B cell (primary cell): ENCODE measurements around the gene PRRT1. TPM values are rescaled to one million over a fixed set of nuclear protein-coding genes. Genes with fewer than 3 reads are reported as not detected.

Experiments
- ATAC-seq: fragments of 200-7000 bp; cut with Tn5 transposase; one replicate; pipeline ENCODE4 v1.10.0; 2021; ENCODE audit warnings: low read depth, mild to moderate bottlenecking, moderate number of reproducible peaks, moderate library complexity
- CTCF ChIA-PET: fragments of 350-600 bp; sonication (Branson Sonifier 250); formaldehyde crosslinking; loops from one replicate; lab custom pipeline; 2021; ENCODE audit warnings: antibody characterized with exemption, inconsistent platforms; lab: Charles Lee
- POLR2A ChIA-PET: fragments of 350-600 bp; sonication (Branson Sonifier 250); formaldehyde crosslinking; loops from one replicate; lab custom pipeline; 2021; ENCODE audit warnings: antibody characterized with exemption; lab: Charles Lee
- DNase-seq: peaks from one replicate; pipeline ENCODE4 v3.0.0; 2013
- H2AFZ ChIP-seq: 2 replicates; pipeline ENCODE4 v1.6.1; 2012; ENCODE audit warnings: mild to moderate bottlenecking, low read depth, low read length; ENCODE audit not compliant: insufficient read depth, poor library complexity, severe bottlenecking
- H3K27ac ChIP-seq, 2 donors: 1 replicate in 1 of 2; 2 replicates in 1 of 2; pipeline ENCODE4 v1.5.1; 2012 to 2013; ENCODE audit warnings: low read length in 2 of 2, mild to moderate bottlenecking in 2 of 2, moderate library complexity in 1 of 2
- H3K27me3 ChIP-seq, 4 experiments: fragments of 200-600 bp in 1 of 4; sonication (generic) in 1 of 4; replicated peaks in 1 of 4; 1 replicate in 2 of 4; 2 replicates in 2 of 4; pipeline versions ENCODE4 v1.6.1 to v1.7.0; 2013 to 2016; ENCODE audit warnings: low read length in 3 of 4, mild to moderate bottlenecking in 2 of 4, mixed read lengths in 1 of 4, moderate library complexity in 1 of 4; ENCODE audit not compliant: insufficient read depth in 4 of 4, control insufficient read depth in 3 of 4; ENCODE audit errors: control extremely low read depth in 1 of 4
- H3K36me3 ChIP-seq, 2 experiments: replicated peaks in 1 of 2; 1 replicate in 1 of 2; 2 replicates in 1 of 2; pipeline versions ENCODE4 v1.6.1 to v1.7.1; 2013; ENCODE audit warnings: low read length in 1 of 2; ENCODE audit not compliant: insufficient read depth in 2 of 2, control insufficient read depth in 1 of 2; ENCODE audit errors: control extremely low read depth in 1 of 2, extremely low read depth in 1 of 2
- H3K4me1 ChIP-seq, 2 donors: fragments of 200-600 bp in 1 of 2; sonication (generic) in 1 of 2; 1 replicate in 1 of 2; 2 replicates in 1 of 2; pipeline versions ENCODE4 v1.5.1 to v1.6.1; 2013 to 2017; ENCODE audit warnings: low read length in 2 of 2; ENCODE audit not compliant: control insufficient read depth in 2 of 2, insufficient read depth in 2 of 2
- H3K4me2 ChIP-seq: replicated peaks from 2 replicates; pipeline ENCODE3; 2012; ENCODE audit warnings: mild to moderate bottlenecking, low read depth, low read length; ENCODE audit not compliant: poor library complexity, severe bottlenecking
- H3K4me3 ChIP-seq, 5 experiments: fragments of 200-600 bp in 1 of 5; sonication (generic) in 1 of 5; 1 replicate in 3 of 5; 2 replicates in 2 of 5; pipeline versions ENCODE4 v1.5.1 to v1.7.0; 2011 to 2016; ENCODE audit warnings: low read length in 4 of 5, mild to moderate bottlenecking in 4 of 5, low read depth in 2 of 5, control low read depth in 1 of 5, moderate library complexity in 1 of 5; ENCODE audit not compliant: insufficient read depth in 1 of 5; ENCODE audit errors: control extremely low read depth in 1 of 5, extremely low read depth in 1 of 5
- H3K79me2 ChIP-seq: fragments of 200-600 bp; sonication (generic); one replicate; pipeline ENCODE4 v1.6.0; 2016; ENCODE audit warnings: low read length; ENCODE audit not compliant: control insufficient read depth, insufficient read depth
- H3K9ac ChIP-seq: fragments of 200-600 bp; sonication (generic); 2 replicates; pipeline ENCODE4 v1.6.1; 2017; ENCODE audit warnings: mild to moderate bottlenecking, low read length, moderate library complexity
- H3K9me3 ChIP-seq, 3 donors: one replicate each; pipeline versions ENCODE4 v1.6.1 to v1.7.1; 2013; ENCODE audit warnings: low read length in 2 of 3; ENCODE audit not compliant: control insufficient read depth in 2 of 3, insufficient read depth in 1 of 3; ENCODE audit errors: control extremely low read depth in 1 of 3
- H4K20me1 ChIP-seq: 2 replicates; pipeline ENCODE4 v1.6.0; 2012; ENCODE audit warnings: mild to moderate bottlenecking, low read length; ENCODE audit not compliant: insufficient read depth, control insufficient read depth, poor library complexity, severe bottlenecking
- H3K27ac Mint-ChIP-seq: one replicate; pipeline ENCODE4 v1.8.0; 2021; ENCODE audit warnings: mixed read lengths
- H3K27me3 Mint-ChIP-seq: one replicate; pipeline ENCODE4 v1.8.0; 2021; ENCODE audit warnings: mixed read lengths
- H3K4me1 Mint-ChIP-seq: one replicate; pipeline ENCODE4 v1.8.0; 2021; ENCODE audit warnings: mixed read lengths
- H3K4me3 Mint-ChIP-seq: one replicate; pipeline ENCODE4 v1.8.0; 2021; ENCODE audit warnings: mixed read lengths
- H3K9me3 Mint-ChIP-seq: one replicate; pipeline ENCODE4 v1.8.0; 2022; ENCODE audit warnings: mixed read lengths; ENCODE audit not compliant: insufficient read depth
- EZH2 ChIP-seq: IDR thresholded peaks from 2 replicates; pipeline ENCODE4 v1.6.1; 2012; ENCODE audit warnings: borderline replicate concordance, low read depth, mild to moderate bottlenecking, moderate library complexity, low read length; ENCODE audit not compliant: insufficient read depth, poor library complexity, severe bottlenecking
- WGBS: methylation state at CpG from one replicate; pipeline ENCODE4 v1.1.5; 2013; ENCODE audit warnings: missing lambda C conversion rate; ENCODE audit not compliant: insufficient coverage; 5-methylcytosine and 5-hydroxymethylcytosine counted together
- intact Hi-C: fragments of 100-400 bp; cut with micrococcal nuclease; formaldehyde crosslinking; loops from one replicate; pipeline ENCODE4 v1.10.0; 2022
- polyA plus RNA-seq: library from polyadenylated mRNA; depleted of rRNA; stranded (reverse); fragments of >200 nt; gene quantifications from 2 replicates; pipeline ENCODE4 v1.2.3, GENCODE V29; 2012
- total RNA-seq, 2 donors: library from RNA; stranded (reverse); fragments of 120-200 nt in 1 of 2; gene quantifications; 1 replicate in 1 of 2; 2 replicates in 1 of 2; pipeline versions ENCODE4 v1.2.3 to v1.2.4, GENCODE V29; 2013 to 2022
- TF ChIP-seq, protein P1 (sequence below): fragments of 200-600 bp; IDR thresholded peaks from one replicate; pipeline ENCODE4 v1.8.0; 2022; ENCODE audit warnings: antibody characterized with exemption, mild to moderate bottlenecking

The PRRT1 gene
- total and polyA plus RNA-seq, 2 donors (not counting 1 experiment from before 2014, with no cell fraction given), result not detected

DNA sequence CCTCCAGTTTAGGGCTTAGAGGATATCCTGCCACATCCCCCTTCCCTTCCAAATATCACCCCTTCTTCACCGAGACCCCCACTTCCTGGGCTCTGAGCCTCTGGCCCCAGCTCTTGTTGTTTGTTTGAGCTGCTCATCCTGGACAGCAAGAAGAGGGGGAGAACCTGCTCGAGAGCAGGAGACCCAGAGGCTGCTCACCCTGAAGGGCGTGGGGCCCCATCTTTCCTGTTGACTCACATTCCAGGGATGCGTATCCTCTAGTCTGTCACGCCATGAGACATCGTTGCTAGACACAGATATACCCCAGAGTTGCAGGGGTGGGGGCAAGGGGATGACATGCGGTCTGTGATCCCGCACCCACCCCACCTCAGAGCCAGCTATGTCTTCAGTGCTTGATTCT lies 36.9 kb downstream of the PRRT1 start:
- Histone ChIP-seq H3K36me3 (peaks cover 0 to 47% of the 10 kb centered on the region in 2 experiments), H3K4me3 (no peak overlapping the region), H3K9me3 (no peaks in the 10 kb centered on the region), H3K4me1 (peaks cover 0 to 3% of the 10 kb centered on the region in 2 donors), H4K20me1 (peaks cover 6% of the 10 kb centered on the region), H3K9ac (no peak overlapping the region), H3K27me3 (no peaks in the 10 kb centered on the region), H3K79me2 (no peaks in the 10 kb centered on the region), H2AFZ (no peak overlapping the region), H3K27ac (no peak overlapping the region), H3K4me2 (no peak overlapping the region)
- Mint-ChIP-seq H3K27me3 (no peaks in the 10 kb centered on the region), H3K4me3 (no peak overlapping the region), H3K27ac (no peak overlapping the region), H3K4me1 (peaks cover 5% of the 10 kb centered on the region), H3K9me3 (no peaks in the 10 kb centered on the region)
- TF ChIP-seq, protein P1, sequence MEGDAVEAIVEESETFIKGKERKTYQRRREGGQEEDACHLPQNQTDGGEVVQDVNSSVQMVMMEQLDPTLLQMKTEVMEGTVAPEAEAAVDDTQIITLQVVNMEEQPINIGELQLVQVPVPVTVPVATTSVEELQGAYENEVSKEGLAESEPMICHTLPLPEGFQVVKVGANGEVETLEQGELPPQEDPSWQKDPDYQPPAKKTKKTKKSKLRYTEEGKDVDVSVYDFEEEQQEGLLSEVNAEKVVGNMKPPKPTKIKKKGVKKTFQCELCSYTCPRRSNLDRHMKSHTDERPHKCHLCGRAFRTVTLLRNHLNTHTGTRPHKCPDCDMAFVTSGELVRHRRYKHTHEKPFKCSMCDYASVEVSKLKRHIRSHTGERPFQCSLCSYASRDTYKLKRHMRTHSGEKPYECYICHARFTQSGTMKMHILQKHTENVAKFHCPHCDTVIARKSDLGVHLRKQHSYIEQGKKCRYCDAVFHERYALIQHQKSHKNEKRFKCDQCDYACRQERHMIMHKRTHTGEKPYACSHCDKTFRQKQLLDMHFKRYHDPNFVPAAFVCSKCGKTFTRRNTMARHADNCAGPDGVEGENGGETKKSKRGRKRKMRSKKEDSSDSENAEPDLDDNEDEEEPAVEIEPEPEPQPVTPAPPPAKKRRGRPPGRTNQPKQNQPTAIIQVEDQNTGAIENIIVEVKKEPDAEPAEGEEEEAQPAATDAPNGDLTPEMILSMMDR, result no peak
- no peak for TF ChIP-seq EZH2
- ATAC-seq (no peak), DNase-seq (no peak)
- ChIA-PET POLR2A (interaction anchor here (0.7 kb wide), 1 partner anchor 13 kb away, joined by 4 read pairs; the partner anchor contains the start of gene ATF6B), CTCF (no interaction called here)
- intact Hi-C loops, result no loop called here
- 93% methylated on average over 7 of the region's 8 CpGs for WGBS

DNA sequence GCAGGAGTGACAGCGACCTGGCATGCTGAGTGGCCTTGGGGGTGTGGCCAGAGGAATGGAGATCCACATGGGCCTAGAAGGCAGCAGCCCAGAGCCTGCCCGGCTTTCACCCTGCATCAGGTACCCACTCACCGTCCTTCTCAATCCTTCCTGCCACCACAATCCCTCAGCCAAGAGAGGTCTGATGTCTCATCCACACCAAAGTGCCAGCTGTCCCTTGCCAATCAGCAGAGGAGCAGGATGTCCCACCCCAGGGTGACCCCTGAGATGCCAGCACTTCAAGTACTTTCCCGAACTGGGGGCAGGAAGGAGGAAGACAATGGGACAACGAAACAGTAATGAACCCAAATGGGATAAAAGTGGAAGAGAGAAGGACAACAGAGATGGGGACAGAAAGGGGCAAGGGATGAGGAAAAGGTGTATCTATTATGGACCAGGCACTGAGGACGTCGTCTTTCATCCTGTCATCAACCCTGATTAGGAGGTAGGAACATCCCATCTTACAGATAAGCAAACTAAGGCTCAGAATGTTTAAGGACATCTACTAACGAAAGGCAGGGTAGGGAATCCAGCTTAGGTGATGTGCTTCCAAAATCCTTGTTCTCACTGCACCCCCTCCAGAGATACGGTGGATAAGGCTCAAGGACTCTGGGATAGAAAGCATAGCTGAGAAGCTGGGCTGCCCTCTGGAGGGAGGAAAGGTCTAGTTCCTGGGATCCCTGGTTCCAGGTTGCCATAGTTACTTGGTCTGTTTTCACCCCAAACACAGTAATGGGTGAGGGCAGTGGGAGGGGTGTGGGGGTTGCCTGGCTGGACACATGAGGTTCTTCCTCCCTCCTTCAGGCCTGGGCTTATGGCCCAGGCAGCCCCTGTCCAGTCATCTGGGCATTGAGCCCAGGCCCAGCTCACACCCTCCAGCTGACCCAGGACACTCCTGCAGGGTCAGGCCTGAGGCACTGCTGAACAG lies 38.1 kb downstream of the PRRT1 start:
- H3K9me3 ChIP-seq, result no peaks in the 10 kb centered on the region
- peak overlapping the region; percentile 39 for H3K27ac Mint-ChIP-seq
- ChIA-PET POLR2A (interaction anchor here (0.7 kb wide), 1 partner anchor 14 kb away, joined by 4 read pairs; the partner anchor contains the start of gene ATF6B), CTCF (no interaction called here)
- DNase-seq (no peak), ATAC-seq (no peak)
- no peak overlapping the region for H3K4me3 Mint-ChIP-seq
- H3K27me3 Mint-ChIP-seq, result peaks cover 2% of the 10 kb centered on the region
- peaks cover 3 to 5% of the 10 kb centered on the region in 2 donors for H3K4me1 ChIP-seq
- H3K4me3 ChIP-seq, result no peak overlapping the region
- peaks cover 0 to 36% of the 10 kb centered on the region in 2 experiments for H3K36me3 ChIP-seq
- peaks cover 0 to 3% (median 0%) of the 10 kb centered on the region in 4 experiments for H3K27me3 ChIP-seq
- H2AFZ ChIP-seq, result no peak overlapping the region
- H3K9ac ChIP-seq, result no peak overlapping the region
- intact Hi-C loops, result no loop called here
- H3K79me2 ChIP-seq, result no peaks in the 10 kb centered on the region
- H3K4me2 ChIP-seq, result no peak overlapping the region
- WGBS, result 95% methylated on average over 3 of the region's 9 CpGs
- peaks cover 5% of the 10 kb centered on the region for H4K20me1 ChIP-seq
- peak overlapping the region in 1 of 2 donors; percentile 14 for H3K27ac ChIP-seq
- TF ChIP-seq, protein P1, result no peak
- TF ChIP-seq EZH2, result no peak
- H3K9me3 Mint-ChIP-seq, result no peaks in the 10 kb centered on the region
- peaks cover 5% of the 10 kb centered on the region for H3K4me1 Mint-ChIP-seq
